HL-60/S4 (cell line): ENCODE measurements around the gene GLYATL2.

Source experiments
- in situ Hi-C: fragments of 300-500 bp; cut with MboI; formaldehyde crosslinking; loops from 2 replicates; pipeline ENCODE4 v1.14.3; 2022; ENCODE audit warnings: low sequenced_read_pairs

The GLYATL2 gene, protein sequence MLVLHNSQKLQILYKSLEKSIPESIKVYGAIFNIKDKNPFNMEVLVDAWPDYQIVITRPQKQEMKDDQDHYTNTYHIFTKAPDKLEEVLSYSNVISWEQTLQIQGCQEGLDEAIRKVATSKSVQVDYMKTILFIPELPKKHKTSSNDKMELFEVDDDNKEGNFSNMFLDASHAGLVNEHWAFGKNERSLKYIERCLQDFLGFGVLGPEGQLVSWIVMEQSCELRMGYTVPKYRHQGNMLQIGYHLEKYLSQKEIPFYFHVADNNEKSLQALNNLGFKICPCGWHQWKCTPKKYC

DNA sequence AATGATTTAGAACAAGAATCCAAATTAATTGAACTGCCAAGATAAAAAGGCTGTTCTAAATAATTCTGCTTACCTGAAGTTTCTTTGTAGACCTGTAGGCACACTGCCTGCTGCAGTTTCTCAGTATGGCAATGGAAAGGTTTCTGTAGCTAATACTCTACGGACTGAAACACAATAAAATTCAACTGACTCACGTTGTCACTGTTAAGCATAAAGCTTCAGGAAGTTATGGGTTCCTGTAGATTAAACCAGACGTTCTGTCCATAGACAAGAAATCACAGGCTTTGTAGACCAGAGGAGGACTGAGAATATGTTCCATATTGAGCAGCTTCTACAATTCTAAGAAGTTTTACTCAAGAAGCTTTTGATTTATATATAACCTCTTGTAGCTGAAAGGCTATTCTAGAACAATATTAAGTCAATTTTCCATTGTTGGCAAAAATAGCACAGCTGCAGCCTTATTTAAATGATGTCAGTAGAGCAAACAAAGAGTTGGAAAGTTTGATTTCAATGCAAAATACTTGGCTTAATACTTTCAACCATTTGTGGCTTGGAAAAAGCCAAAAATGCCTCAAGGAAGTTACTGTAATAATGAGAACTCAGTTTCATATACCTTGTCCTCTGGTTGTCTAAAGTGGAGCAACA is at the start of gene GLYATL2:
TSS of gene GLYATL2 (minus strand) at position 344 of the 645 bp plus-strand sequence. CDS start 5,092 bp downstream, outside the sequence.
- in situ Hi-C loops: no loop called here

DNA sequence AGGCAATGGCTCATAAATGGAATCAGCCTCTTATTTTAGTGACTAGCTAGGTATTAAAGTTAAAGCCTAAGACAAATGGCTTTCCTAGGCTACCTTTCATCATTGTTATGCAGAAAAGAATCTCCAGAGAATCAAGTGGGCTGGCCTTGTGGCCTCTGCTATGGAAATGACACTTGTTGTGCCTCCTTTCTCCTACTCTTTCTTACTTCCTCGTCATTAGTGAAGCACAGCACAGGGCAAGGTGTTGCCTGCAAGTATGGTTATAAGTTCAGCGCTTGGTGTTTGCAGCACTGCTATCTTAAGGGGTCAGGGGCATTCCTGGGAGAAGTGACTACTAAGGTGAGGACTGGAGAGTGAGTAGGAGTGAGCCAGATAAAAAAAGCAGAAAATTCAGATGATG is 49.4 kb upstream of the GLYATL2 start:
- in situ Hi-C loops: no loop called here

DNA sequence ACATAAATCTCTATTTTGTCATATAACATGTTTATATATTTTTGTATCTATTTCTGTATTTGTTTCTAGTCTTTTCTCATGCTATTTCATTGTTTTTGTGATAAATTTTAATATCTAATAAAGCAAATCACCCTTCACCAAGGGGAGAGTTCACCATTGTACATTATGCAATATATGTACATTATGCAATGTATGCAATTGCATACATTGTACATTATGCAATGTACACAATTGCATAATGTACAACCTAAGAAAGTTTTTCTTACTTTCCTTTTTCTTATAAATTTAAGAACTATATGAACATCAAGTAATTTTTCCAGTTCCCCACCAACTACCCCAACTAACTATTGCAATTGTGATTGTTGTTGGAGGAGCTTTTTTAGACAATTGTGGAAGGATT is 44.1 kb upstream of the GLYATL2 start:
- in situ Hi-C loops: no loop called here

DNA sequence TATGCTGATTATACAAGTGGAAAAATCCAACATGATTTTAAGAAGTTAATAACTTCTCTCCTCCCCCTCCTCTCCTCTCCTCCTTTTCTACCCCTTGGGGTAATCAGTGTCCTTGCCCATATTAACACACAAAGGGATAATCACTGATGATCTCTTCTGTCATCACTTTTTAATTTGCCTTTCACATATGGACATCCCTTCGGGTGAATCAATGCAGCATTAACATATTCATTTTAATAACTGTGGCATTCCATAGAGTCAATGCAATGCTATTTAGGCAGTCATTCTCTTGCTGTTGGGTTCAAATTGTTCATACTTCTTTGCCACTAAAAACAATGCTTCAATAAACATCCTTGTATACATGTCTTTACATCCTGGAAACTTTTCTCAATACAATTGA is 42.9 kb upstream of the GLYATL2 start:
- in situ Hi-C loops: no loop called here

DNA sequence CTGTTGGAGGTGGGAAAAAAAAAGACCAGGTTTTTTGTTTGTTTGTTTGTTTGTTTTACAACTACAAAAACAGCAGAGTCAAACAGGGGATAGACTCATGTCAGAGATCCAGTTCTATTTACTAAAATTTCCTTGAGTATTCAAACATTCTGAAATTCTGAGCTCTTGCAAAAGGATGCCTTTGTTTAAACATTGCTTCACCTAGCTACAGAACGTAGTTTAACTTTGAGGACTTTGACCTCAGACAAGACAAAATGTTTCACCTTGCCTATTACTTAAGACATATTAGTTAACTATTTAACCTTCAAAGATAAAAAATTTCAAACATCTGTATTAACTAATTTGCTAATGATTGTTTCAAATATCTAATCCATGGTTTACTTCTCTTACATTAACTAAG is 36.1 kb upstream of the GLYATL2 start:
- in situ Hi-C loops: no loop called here

DNA sequence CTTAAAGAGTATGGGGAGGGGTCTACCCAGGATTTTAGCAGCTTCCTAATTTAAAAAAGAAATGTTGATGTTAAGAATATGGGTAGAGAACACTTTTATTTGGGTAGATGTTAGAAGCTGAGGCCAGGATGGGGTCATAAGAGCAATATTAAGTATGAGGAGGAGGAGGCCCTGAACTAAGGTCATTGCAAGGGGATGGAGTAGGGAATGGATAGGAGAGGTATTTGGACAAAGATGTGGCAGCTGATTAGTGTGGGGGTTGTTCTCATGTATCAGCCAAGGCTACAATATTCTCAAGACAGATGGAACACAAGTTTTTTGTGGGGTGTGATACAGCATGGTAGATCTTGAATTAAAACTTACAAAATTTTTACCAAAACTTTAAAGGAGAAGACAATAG is 35.7 kb upstream of the GLYATL2 start:
- in situ Hi-C loops: no loop called here

DNA sequence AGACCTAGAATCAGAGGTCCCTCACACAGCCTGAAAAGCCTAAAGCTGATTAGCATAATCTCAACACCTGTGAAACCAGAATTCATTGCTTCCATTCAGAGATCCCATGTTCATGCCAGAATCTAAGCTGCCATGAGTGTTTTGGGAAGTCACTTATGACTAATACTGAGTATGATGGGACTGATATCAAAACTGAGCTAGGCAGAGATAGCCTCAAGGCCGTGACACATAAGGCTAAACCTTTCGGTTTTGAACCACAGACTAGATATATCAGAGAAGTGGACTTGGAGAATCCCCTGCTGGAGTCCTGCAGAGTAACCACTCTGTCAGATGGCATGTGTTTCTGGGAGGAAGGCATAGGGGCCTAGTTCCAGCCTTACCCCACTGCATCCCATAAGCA is 23.1 kb upstream of the GLYATL2 start:
- in situ Hi-C loops: no loop called here

DNA sequence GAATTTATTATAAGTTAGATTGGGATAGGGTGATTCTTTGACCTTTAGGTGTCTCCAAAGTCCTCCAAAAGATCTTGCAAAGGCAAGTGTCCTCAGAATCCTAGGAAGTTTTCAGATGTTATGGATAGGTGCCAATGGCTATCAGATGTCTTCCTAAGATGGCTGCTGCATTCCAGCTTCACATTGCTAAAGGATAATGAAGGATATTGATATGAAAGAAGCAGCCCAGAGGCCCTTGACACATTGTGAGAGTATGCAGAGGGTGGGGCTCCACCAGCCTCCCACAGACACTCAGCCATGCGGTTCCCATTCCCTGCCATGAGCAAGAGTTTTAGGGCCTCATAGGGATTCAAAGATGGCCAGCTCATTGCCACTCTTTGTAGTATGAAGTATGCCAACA is 22.3 kb upstream of the GLYATL2 start:
- in situ Hi-C loops: no loop called here

DNA sequence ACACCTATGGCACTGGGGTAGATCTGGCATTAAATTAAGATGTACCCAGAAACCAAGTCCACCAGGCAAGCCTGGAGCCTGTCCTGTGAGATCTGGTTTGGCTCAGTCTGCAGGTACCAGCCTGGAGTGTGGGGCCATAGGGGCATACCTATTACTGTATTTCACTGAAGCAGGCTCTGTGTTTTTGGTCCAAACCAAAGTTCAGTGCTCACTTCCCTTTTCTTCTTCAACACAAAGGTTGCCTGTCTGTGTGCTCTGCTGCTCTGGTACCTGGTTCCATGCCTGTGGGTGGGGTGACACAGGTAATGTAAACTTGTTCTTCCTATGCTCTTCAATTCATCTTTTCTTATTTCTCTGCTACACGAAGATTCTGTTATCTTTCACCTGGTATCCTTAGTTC is 19.8 kb upstream of the GLYATL2 start:
- in situ Hi-C loops: no loop called here

DNA sequence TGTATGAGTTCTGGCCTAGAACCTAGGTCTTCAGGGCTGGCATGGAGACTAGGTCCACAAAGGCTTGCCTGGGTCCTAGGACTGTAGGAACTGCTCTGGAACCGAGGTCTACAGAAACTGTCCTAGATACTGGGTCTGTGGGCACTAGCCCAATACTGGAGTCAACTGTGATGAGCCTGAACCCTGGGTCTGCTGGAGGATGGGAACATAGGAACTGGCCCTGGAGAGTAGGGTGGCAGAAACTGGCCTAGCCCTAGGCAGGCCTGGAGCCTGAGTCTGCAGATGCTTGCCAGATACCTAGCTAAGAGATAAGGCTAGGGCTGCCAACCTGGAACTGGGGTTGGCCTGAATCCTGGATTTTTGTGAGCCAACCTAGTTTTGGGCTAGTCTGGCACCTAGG is 19.2 kb upstream of the GLYATL2 start:
- in situ Hi-C loops: no loop called here

DNA sequence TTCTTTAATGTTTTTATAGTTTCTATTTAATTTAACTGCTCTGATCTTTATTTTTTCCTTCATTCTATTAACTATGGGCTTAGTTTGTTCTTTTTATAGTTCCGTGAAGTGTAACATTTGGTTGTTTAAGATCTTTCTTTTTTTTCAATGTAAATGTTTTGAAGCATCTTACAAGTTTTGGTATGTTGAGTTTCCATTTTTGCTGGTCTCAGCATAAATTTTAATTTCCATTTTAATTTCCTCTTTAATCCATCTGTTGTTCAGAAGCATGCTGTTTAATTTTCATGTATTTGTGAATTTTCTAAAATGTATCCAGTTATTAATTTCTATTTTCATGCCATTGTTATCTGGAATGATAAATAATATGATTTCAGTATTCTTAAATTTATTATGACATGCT is 17.0 kb upstream of the GLYATL2 start:
- in situ Hi-C loops: no loop called here

DNA sequence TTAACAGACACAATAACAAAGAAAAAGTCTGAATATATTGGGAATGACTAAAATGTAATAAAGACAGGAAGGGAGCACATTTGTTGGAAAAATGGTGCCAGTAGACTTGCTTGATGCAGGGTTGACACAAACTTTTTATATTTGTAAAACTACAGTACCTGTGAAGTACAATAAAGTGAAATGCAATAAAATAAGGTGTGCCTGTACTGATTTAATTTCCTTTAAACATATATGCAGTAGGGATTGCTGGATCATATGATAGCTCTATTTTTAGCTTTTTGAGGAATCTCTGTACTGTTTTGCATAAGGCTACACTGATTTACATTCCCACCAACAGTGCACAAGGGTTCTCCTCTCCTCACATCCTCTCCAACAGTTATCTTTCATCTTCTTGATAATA is 12.3 kb upstream of the GLYATL2 start:
- in situ Hi-C loops: no loop called here

DNA sequence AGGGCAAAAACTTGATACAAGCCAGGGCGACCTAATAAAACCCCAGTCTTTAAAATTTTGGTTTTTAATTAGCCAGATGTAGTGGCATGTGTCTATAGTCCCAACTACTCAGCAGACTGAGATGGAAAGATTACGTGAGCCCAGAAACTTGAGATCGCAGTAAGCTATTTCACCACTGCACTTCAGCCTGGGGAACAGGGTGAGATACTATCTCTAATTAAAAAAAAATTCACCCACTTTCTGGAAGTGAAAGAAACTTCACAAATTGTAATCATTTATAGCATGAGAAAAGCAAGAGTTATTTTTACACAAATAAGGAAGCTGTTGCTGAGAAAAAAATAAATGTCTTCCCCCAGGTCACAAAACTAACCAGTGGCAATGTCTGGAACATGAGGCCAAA is 882 bp upstream of the GLYATL2 start:
- in situ Hi-C loops: no loop called here

DNA sequence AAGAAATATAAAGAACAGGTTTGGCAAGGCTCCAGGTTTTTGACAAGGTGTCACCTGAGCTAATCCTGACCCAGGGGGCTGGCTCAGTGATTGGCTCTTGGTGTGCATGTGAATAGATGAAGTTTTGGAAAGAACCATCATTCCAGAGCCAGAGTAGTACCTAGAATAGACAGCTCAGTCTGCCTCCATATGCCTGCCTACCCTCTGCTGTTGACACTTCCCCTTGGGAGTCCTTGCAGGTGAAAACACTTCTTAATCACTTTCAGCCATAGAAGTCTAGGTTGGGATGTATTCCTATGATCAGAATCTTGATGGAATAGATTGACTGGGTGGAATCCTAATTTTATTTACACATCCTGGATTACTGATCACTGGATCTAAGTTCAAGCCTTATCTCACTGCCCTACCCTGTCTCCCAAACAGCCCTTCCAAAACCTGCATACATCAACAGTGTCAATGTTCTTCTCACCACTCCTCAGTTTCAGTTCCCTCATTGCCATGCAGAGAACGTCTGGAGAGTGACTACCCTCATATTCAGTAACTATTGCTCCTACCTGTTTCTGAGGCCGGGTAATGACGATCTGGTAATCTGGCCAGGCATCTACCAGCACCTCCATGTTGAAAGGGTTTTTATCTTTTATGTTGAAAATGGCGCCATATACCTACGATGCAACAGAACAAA is 6.7 kb downstream of the GLYATL2 start:
- in situ Hi-C loops: no loop called here

DNA sequence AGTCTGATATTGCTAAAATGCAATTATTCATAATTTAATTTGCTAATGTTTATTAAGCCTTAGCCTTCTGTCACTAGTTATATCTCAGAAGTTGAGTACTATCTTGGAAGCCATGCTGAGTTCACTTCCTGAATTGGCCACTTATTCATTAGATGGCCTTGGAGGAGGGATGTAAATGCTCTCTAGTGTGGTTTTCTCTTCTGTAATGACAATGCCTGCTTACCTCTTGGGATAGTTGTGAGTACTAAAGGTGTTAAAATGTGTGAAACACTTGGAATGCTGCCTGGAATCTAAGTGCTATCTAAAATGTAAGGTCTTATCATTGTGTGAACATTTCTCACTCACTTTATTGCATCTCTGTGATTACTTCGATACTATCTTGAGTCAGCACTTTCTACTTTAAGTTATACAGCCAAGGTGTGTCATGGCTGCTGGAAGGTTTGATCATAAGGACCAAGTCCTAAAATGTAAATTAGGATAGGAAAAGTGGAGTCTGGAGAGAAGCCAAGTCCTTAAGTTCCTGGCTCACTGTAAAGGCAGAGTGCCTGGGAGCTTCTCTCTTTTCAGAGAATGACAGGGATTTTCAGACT is 12.4 kb downstream of the GLYATL2 start:
- in situ Hi-C loops: no loop called here

DNA sequence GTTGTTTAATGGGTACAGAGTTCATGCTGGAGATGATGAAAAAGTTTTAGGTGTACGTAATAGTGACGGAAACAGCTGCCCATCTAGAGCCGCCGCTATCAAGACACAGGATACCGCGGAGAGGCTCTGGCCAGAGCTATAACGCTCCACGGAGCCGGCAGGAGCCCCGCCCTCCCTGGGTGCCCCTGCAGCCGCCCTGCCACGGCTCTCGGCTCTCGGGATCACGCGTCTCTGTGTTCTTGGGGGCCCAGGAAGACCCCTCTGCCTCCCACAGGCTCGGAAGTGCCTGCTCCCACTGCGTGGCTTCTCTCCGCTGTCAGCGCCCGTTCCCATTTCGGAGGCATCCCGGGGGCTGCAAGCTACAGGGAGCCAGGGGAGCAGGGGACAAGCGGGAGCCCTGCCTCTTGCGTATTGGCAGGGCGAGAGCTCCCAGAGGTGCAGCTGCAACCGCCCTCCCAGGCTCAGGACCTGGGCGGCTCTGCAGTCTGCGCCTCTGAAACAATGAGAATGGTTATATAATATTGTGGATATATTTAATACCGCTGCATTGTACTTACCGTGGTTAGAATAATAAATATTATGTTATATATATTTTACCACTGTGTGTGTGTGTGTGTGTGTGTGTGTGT is 13.7 kb downstream of the GLYATL2 start:
- in situ Hi-C loops: no loop called here

DNA sequence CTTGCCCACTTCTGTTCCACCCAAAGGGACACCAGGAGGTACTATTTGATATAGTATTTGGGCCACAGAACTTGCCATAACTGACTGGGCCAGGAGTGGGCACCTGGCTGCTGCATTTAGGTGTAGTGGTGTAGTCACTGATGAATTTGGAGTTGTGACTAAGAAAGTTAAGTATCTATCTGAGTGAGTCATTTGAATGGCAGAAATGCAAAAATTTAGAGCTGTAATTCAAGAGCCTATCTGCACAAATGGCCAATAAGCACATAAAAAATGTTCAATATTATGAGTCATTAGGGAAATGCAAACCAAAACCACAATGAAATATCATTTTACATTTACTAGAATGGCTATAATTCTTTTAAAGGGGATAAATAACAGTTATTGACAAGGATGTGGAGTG is 14.7 kb downstream of the GLYATL2 start:
- in situ Hi-C loops: no loop called here

DNA sequence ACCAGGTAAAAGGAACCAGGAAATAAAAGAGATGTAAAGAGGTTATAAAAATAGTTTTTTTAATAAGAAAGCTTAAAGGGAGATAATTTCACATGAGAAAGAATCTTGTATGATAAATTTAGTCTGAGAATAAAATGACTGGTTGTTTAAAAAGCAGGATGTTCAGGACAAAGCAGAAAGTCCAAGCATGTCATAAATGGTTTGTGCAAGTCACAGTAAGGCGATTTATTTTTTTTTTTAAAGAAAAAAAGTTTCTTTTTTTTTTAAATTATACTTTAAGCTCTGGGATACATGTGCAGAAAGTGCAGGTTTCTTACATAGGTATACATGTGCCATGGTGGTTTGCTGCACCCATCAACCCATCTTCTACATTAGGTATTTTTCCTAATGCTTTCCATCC is 30.8 kb downstream of the GLYATL2 start:
- in situ Hi-C loops: no loop called here

DNA sequence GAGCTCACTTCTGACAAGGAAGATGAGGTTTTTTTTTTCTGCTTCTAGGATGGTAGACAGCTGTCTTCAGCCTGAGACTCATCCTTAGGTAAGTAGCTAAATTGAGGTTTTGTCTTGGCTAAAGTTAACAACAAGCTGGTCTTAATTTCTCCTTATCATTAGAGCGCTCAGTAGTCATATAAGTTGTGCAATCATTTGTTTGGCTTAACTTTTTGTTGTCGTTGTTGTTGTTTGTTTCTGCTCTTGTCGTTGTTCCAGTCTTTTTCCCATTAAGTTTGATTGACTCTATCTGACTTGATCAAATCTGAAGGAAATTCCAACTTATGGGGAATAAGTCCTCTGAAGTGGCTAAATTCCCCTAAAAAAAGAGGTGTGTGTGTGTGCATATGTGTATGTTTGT is 33.0 kb downstream of the GLYATL2 start:
- in situ Hi-C loops: no loop called here

DNA sequence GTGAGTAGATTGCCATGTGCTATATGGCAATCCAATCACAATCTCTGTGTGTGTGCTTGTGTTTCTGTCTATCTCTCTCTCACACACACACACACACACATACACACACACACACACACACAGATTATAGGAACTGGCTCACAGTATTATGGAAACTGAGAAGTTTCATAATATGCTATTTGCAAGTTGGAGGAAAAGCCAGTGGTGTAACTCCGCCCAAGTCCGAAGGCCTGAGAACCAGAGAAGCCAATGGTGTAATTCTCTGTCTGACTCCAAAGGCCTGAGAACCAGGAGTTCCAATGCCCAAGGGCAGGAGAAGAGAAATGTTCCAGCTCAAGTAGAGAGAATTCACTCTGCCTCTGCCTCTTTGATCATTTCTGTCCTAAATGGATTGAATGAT is 37.2 kb downstream of the GLYATL2 start:
- in situ Hi-C loops: no loop called here

DNA sequence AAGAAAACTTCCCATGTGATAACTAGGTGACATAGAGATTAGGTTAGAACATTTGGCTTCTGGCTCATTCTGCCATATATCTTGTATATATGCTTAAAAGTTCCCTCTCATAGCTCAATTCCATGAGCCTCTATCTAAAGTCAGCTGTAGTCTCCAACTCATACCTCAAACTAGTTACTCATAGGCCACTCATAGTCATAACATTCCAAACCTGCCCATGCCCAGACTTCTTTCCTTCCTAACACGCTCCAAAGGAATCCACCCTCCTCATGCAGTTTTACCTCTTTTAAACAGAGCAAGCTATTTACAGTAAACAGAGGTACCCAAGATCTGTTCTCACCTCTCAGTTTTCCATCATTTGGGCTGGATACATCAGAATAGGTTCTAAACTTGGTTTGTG is 39.4 kb downstream of the GLYATL2 start:
- in situ Hi-C loops: no loop called here
